Thyroid gland (tissue), 4 donors: ENCODE results near the gene EPHA2. TPM values are rescaled to one million over a fixed set of nuclear protein-coding genes. Genes with fewer than 3 reads are reported as not detected.

Experiments
- DNase-seq, 2 donors: peaks; one replicate each; pipeline ENCODE4 v3.0.0-alpha.2; 2019
- H3K27ac ChIP-seq, 3 donors: fragments of 200-600 bp; sonication (generic); 1 replicate in 2 of 3; 2 replicates in 1 of 3; pipeline ENCODE4 v1.5.1; 2016 to 2019; ENCODE audit warnings: mild to moderate bottlenecking in 1 of 3, moderate library complexity in 1 of 3
- H3K27me3 ChIP-seq: fragments of 200-600 bp; sonication (generic); one replicate; pipeline ENCODE4 v1.5.1; 2019
- H3K36me3 ChIP-seq, 2 donors: fragments of 200-600 bp; sonication (generic); one replicate each; pipeline ENCODE4 v1.5.1; 2016 to 2019
- H3K4me1 ChIP-seq, 2 donors: fragments of 200-600 bp; sonication (generic); one replicate each; pipeline ENCODE4 v1.5.1; 2017 to 2019
- H3K4me3 ChIP-seq, 3 donors: fragments of 200-600 bp; sonication (generic); replicated peaks in 1 of 3; 1 replicate in 2 of 3; 2 replicates in 1 of 3; pipeline ENCODE4 v1.5.1; 2016; ENCODE audit warnings: mild to moderate bottlenecking in 1 of 3
- H3K9me3 ChIP-seq: fragments of 200-600 bp; sonication (generic); one replicate; pipeline ENCODE4 v1.5.1; 2017
- POLR2A ChIP-seq, 2 donors: fragments of 450-650 bp; IDR thresholded peaks; one replicate each; pipeline ENCODE4 v1.6.1; 2017; ENCODE audit warnings: antibody characterized with exemption in 2 of 2, mild to moderate bottlenecking in 2 of 2, moderate library complexity in 1 of 2
- WGBS, 2 donors: methylation state at CpG; one replicate each; pipeline ENCODE4 v1.1.5; 2017; 5-methylcytosine and 5-hydroxymethylcytosine counted together
- intact Hi-C: fragments of 100-400 bp; cut with DNase I; formaldehyde crosslinking; loops from one replicate; pipeline ENCODE4 v1.15.1; 2023
- total RNA-seq, 4 donors: library from RNA; depleted of rRNA; stranded (reverse); fragments of >200 nt; gene quantifications; one replicate each; pipeline ENCODE4 v1.2.3, GENCODE V29; 2016
- TF ChIP-seq, protein P1 (sequence below), 6 experiments: fragments of 200-600 bp in 3 of 6; fragments of 450-650 bp in 3 of 6; sonication (generic) in 3 of 6; IDR thresholded peaks; one replicate each; pipeline ENCODE4 v1.5.1; 2016 to 2019; ENCODE audit warnings: antibody characterized with exemption in 6 of 6, mild to moderate bottlenecking in 2 of 6, inconsistent platforms in 1 of 6, moderate library complexity in 1 of 6

Gene EPHA2
- total RNA-seq, 4 donors from 2014 or later, result 22.3 to 53.2 (median 29.3) TPM

DNA sequence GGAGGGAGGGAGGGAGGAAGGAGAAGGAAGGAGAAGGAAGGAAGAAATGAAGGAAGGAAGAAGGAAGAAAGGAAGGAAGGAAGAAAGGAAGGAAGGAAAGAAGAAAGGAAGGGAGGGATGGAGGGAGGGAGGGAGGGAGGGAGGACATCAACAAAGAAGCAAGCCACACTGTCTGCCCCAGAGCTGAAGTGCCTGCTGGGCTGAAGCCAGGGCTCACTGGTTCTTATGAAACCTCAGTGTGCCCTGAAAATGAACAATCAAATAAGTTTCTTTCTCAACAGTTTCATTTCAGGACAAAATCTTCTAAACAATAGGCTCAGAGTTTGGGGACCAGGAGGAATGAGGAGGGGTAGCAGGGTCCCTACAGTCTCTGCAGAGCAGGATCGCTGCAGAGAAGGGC lies 35.4 kb upstream of the EPHA2 start:
- Histone ChIP-seq H3K27ac (peak overlapping the region; percentile 63 to 73 (median 65)), H3K36me3 (no peaks in the 10 kb centered on the region), H3K4me3 (no peak overlapping the region), H3K9me3 (no peaks in the 10 kb centered on the region), H3K4me1 (peaks cover 35 to 48% of the 10 kb centered on the region in 2 donors), H3K27me3 (no peaks in the 10 kb centered on the region)
- TF ChIP-seq, protein P1, sequence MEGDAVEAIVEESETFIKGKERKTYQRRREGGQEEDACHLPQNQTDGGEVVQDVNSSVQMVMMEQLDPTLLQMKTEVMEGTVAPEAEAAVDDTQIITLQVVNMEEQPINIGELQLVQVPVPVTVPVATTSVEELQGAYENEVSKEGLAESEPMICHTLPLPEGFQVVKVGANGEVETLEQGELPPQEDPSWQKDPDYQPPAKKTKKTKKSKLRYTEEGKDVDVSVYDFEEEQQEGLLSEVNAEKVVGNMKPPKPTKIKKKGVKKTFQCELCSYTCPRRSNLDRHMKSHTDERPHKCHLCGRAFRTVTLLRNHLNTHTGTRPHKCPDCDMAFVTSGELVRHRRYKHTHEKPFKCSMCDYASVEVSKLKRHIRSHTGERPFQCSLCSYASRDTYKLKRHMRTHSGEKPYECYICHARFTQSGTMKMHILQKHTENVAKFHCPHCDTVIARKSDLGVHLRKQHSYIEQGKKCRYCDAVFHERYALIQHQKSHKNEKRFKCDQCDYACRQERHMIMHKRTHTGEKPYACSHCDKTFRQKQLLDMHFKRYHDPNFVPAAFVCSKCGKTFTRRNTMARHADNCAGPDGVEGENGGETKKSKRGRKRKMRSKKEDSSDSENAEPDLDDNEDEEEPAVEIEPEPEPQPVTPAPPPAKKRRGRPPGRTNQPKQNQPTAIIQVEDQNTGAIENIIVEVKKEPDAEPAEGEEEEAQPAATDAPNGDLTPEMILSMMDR (IDR thresholded peaks at IDR 0.05), result no peak
- no peak for TF ChIP-seq POLR2A (IDR thresholded peaks at IDR 0.05)
- intact Hi-C loops, result no loop called here
- WGBS, 2 donors, result 29 to 35% methylated on average over 1 of the region's 1 CpG
- DNase-seq, result peak; percentile 85 to 91

GRCh38 chr1:16189921-16190621 lies 34.2 kb upstream of the EPHA2 start:
- H3K9me3 ChIP-seq, result no peaks in the 10 kb centered on the region
- no peak for TF ChIP-seq POLR2A (IDR thresholded peaks at IDR 0.05)
- TF ChIP-seq, protein P1 (IDR thresholded peaks at IDR 0.05), result peak in 2 of 6 experiments; percentile 6 to 8
- no peaks in the 10 kb centered on the region for H3K36me3 ChIP-seq
- H3K4me1 ChIP-seq, result peaks cover 35 to 48% of the 10 kb centered on the region in 2 donors
- DNase-seq, result peak; percentile 87 to 90
- H3K27ac ChIP-seq, result peak overlapping the region in 1 of 3 donors; percentile 46
- WGBS, 2 donors, result 26 to 29% methylated on average over 8 to 9 of the region's 9 CpGs
- H3K27me3 ChIP-seq, result no peaks in the 10 kb centered on the region
- intact Hi-C loops, result loop anchor here (2.0 kb wide), 1 partner anchor 113 kb away; no protein-coding TSS in a partner anchor
- no peak overlapping the region for H3K4me3 ChIP-seq

- peak overlapping the region in 1 of 3 donors; percentile 46 for H3K27ac ChIP-seq
- no peaks in the 10 kb centered on the region for H3K9me3 ChIP-seq
- 59 to 64% methylated on average over 6 of the region's 6 CpGs for whole genome bisulfite sequencing, 2 donors
- peaks cover 35 to 48% of the 10 kb centered on the region in 2 donors for H3K4me1 ChIP-seq
- H3K4me3 ChIP-seq, result no peak overlapping the region
- no peak for TF ChIP-seq POLR2A (IDR thresholded peaks at IDR 0.05)
- TF ChIP-seq, protein P1 (IDR thresholded peaks at IDR 0.05), result no peak
- intact Hi-C loops, result loop anchor here (2.0 kb wide), 1 partner anchor 112 kb away; no protein-coding TSS in a partner anchor
- no peak for DNase-seq
- no peaks in the 10 kb centered on the region for H3K36me3 ChIP-seq
- H3K27me3 ChIP-seq, result no peaks in the 10 kb centered on the region
Observed at GRCh38 chr1:16189003-16189402, 33.1 kb upstream of the EPHA2 start.

GRCh38 chr1:16187748-16188401 lies 32.0 kb upstream of the EPHA2 start:
- H3K36me3 ChIP-seq, result no peaks in the 10 kb centered on the region
- H3K27ac ChIP-seq, result no peak overlapping the region
- H3K9me3 ChIP-seq, result no peaks in the 10 kb centered on the region
- intact Hi-C loops, result loop anchor here (2.0 kb wide), 1 partner anchor 111 kb away; no protein-coding TSS in a partner anchor
- peaks cover 35 to 57% of the 10 kb centered on the region in 2 donors for H3K4me1 ChIP-seq
- no peak overlapping the region for H3K4me3 ChIP-seq
- H3K27me3 ChIP-seq, result no peaks in the 10 kb centered on the region
- TF ChIP-seq, protein P1 (IDR thresholded peaks at IDR 0.05), result peak; percentile 88 to 99 (median 98)
- TF ChIP-seq POLR2A (IDR thresholded peaks at IDR 0.05), result no peak
- peak; percentile 73 to 79 for DNase-seq
- 20 to 28% methylated on average over 11 to 15 of the region's 15 CpGs for WGBS, 2 donors
